Right ventricle myocardium superior (tissue), 1 donor: ENCODE results near the gene BORCS5. TPM values are rescaled to one million over a fixed set of nuclear protein-coding genes. Genes with fewer than 3 reads are reported as not detected.
A peak's percentile ranks its signal among the peaks of the same experiment; 100 is the strongest.

Experiments used
- ATAC-seq: fragments of 200-7000 bp; cut with Tn5 transposase; one replicate; pipeline ENCODE4 v1.9.1; 2020; ENCODE audit warnings: mild to moderate bottlenecking; ENCODE audit not compliant: poor library complexity
- DNase-seq: peaks from one replicate; pipeline ENCODE4 v3.0.0-alpha.2; 2020
- intact Hi-C: fragments of 100-400 bp; cut with DNase I; formaldehyde crosslinking; loops from one replicate; pipeline ENCODE4 v1.11.2; 2022
- total RNA-seq: library from RNA; stranded (reverse); fragmentation: NEBNext Ultra II Directional; extraction: Animal tissue kit (Norgen Biotek cat#: 25700); gene quantifications from one replicate; pipeline ENCODE4 v1.2.1, GENCODE V29; 2021
- donor health status: DM: no; HTN: yes; CAD: no; lungs with severe emphysema.

Gene BORCS5
- total RNA-seq, 1 donor from 2014 or later: 7.8 TPM

- DNase-seq (no peak), ATAC-seq (peak; percentile 54)
- intact Hi-C loops: loop anchor here (5.0 kb wide), 2 partner anchors 182 to 327 kb away; partner anchors contain the start of gene DUSP16
Measured at GRCh38 chr12:12379831-12380730, 23.2 kb downstream of the BORCS5 start.

GRCh38 chr12:12380949-12381593, 24.2 kb downstream of the BORCS5 start:
- ATAC-seq (no peak), DNase-seq (no peak)
- intact Hi-C loops: no loop called here

DNA sequence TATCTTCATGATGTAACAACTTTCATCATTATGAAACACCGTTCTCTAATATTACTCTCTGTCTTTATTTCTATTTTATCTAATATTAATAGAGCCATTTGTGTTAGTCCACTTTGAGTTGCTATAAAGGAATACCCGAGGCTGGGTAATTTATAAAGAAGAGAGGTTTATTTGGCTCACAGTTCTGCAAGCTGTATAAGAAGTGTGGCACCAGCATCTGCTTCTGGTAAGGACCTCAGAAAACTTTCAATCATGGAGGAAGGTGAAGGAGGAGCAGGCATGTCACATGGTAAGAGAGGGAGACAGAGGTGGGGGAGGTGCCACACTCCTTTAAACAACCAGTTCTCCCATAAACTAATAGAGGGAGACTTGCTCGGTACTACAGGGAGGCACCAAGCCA, 25.1 kb downstream of the BORCS5 start:
- ATAC-seq (no peak), DNase-seq (no peak)
- intact Hi-C loops: no loop called here

DNA sequence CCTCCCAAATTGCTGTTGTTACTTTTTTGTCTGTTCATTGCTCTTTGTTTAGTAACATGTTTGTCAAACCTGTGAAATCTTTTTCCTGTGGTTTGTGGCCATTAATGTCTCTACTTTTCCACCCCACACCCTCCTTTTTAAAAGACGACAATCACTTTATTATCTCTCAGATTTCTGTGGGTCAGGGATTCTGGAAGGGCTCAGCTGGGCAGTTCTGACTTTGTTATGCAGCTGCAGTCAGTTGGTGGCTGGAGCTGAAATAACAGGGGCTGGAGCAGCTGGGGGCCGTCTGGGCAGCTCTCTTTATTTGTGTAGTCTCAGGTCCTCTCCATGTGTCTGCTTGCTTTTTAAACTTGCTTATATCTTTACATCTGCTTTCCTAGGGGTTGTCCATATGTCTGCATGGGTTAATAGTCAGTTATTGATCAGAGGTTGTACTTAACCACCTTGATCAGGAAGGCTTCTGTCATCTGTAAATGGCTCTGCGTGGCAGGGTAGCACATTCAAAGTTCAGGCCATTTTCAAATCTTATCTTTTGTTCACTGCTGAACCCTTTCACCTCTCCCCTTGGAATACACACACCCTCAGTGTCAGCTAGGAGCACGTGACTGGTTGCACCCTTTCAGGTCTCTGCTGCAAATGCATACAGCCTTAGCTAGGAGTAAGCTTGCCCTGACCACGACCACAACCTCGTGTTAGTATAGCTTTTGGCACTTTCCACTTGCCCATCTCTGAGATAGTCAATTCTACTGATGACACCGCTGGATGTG, 27.9 kb downstream of the BORCS5 start:
- DNase-seq: no peak
- intact Hi-C loops: no loop called here
- no peak for ATAC-seq

DNA sequence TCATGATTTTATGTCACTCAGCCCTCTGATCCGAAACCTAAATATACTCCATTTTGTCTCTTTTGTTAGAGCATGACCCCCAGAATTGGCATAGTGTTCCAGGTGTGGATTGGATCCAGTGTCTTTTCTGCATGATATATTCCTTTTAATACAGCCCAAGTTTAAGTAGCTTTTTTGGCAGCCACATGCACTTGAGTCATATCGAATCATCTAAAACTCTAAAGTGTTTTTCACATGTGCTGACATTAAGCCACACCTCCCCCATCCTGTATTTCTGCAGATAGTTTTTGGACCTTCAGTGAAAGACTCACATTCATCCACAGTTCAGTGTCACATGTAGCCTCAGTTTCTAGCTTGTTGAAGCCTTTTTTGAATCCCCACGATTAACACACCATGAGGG, 30.6 kb downstream of the BORCS5 start:
- ATAC-seq: no peak
- no peak for DNase-seq

GRCh38 chr12:12392413-12392812, 35.5 kb downstream of the BORCS5 start:
- intact Hi-C loops: no loop called here
- ATAC-seq (peak; percentile 18), DNase-seq (no peak)

More for the DNA sequence above, 30.6 kb downstream of the BORCS5 start:
- intact Hi-C loops: no loop called here

GRCh38 chr12:12393171-12393570, 36.3 kb downstream of the BORCS5 start:
- intact Hi-C loops: no loop called here
- no peak for ATAC-seq
- no peak for DNase-seq

DNA sequence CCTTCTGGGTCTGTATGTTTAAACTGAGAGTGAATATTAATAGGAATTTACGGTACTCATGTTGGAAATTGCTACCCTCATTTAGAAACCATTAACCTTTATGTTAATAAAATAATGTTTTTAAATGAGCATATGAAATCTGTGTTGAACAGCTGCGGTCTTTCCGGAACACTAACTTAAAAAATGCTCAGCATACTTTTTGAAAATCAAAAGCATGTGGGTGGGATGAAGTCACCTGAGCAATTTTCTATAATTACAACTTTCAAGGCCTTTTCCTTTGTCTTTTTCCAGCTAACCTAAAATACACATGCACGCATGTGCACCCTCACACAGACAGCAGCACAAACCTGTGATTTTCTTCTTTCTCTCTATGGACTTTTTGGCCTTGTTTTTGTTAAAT, 39.8 kb downstream of the BORCS5 start:
- intact Hi-C loops: no loop called here

GRCh38 chr12:12397184-12397583, 40.3 kb downstream of the BORCS5 start:
- intact Hi-C loops: no loop called here
- ATAC-seq: peak; percentile 20
- no peak for DNase-seq

More for the DNA sequence above, 39.8 kb downstream of the BORCS5 start:
- no peak for DNase-seq
- ATAC-seq: no peak

DNA sequence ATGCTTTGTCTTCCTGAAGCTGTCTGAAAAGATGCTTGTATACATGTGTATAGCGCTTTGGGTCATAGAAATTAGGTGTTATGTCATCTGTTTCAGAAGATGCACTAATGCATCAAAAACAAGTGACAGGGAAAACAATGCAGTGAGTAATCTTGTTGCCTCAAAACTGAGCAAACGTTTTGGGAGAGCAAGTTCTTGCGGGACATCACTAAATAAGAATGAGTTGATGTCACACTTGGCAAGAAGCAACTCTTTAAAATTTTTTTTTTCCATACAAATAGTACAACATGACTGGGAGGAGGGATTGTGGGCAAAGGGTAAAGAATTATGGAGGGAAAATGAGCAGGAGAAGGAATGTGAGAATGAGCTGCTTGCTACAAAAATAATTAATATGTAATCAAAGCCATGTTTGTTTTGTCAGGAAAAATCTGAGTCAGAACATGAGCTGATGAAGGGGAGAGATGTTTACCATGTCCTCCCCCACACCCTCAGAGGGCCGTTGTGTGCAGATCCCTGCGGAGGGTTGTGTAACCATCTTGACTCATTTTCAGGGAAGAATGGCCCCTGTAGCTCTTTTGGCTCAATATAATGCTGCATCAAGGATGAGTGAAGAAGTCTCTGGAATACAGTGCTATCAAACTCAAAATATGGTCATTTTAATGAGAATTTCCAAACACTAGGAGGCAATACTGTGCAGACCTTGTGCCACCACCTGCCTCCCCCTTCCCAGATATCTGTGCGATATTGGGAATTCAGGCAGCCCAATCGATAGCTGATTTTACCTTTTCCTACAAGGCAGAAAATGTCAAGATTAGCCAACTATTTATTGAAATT, 41.4 kb downstream of the BORCS5 start:
- DNase-seq: peak; percentile 59
- ATAC-seq: peak; percentile 95
- intact Hi-C loops: no loop called here

GRCh38 chr12:12399161-12399560, 42.3 kb downstream of the BORCS5 start:
- intact Hi-C loops: no loop called here
- DNase-seq: no peak
- no peak for ATAC-seq

GRCh38 chr12:12399776-12400305, 43.0 kb downstream of the BORCS5 start:
- intact Hi-C loops: no loop called here
- no peak for ATAC-seq
- no peak for DNase-seq

- ATAC-seq: no peak
- intact Hi-C loops: no loop called here
- no peak for DNase-seq
Measured at GRCh38 chr12:12400793-12401192, 43.9 kb downstream of the BORCS5 start.

GRCh38 chr12:12403264-12404248, 46.7 kb downstream of the BORCS5 start:
- intact Hi-C loops: no loop called here
- peak; percentile 49 for ATAC-seq
- DNase-seq: no peak

GRCh38 chr12:12404297-12404696, 47.4 kb downstream of the BORCS5 start:
- no peak for ATAC-seq
- DNase-seq: no peak
- intact Hi-C loops: no loop called here

GRCh38 chr12:12405882-12406281, 49.0 kb downstream of the BORCS5 start:
- DNase-seq (no peak), ATAC-seq (peak; percentile 85)
- intact Hi-C loops: no loop called here

- DNase-seq: no peak
- ATAC-seq: no peak
- intact Hi-C loops: no loop called here
Measured at GRCh38 chr12:12406762-12407161, 49.9 kb downstream of the BORCS5 start.
